GM13977 (cell line): ENCODE measurements around the gene TGFBR3.

Source experiments
- DNase-seq: peaks from one replicate; pipeline ENCODE4 v3.0.0; 2012; ENCODE audit warnings: low spot score
- CTCF ChIP-seq: IDR thresholded peaks from 2 replicates; pipeline ENCODE4 v1.5.1; 2012; ENCODE audit warnings: mild to moderate bottlenecking, control low read depth; ENCODE audit not compliant: insufficient read depth; ENCODE audit errors: extremely low read depth, missing control alignments
- in situ Hi-C: fragments of 300-500 bp; cut with MboI; formaldehyde crosslinking; loops from one replicate; pipeline ENCODE4 v1.12.0; 2022; ENCODE audit warnings: low sequenced_read_pairs, low pct_unique_long_range_greater_than_20kb, mixed read lengths, inconsistent platforms; ENCODE audit not compliant: unreplicated experiment

The TGFBR3 gene

GRCh38 chr1:91885213-91885715, 687 bp downstream of the TGFBR3 start:
- no peak for TF ChIP-seq CTCF
- in situ Hi-C loops: loop anchor here (25.0 kb wide), 1 partner anchor 373 kb away; the partner anchor contains the start of gene CDC7
- DNase-seq: peak; percentile 26

GRCh38 chr1:91884459-91885212, 1.3 kb downstream of the TGFBR3 start:
- in situ Hi-C loops: loop anchor here (25.0 kb wide), 1 partner anchor 372 kb away; the partner anchor contains the start of gene CDC7
- no peak for TF ChIP-seq CTCF
- peak; percentile 35 for DNase-seq

GRCh38 chr1:91883470-91883869, 2.5 kb downstream of the TGFBR3 start:
- peak; percentile 61 for TF ChIP-seq CTCF
- peak; percentile 66 for DNase-seq

GRCh38 chr1:91881280-91881679, 4.7 kb downstream of the TGFBR3 start:
- in situ Hi-C loops: loop anchor here (25.0 kb wide), 1 partner anchor 369 kb away; the partner anchor contains the start of gene CDC7
- no peak for TF ChIP-seq CTCF
- no peak for DNase-seq

More at GRCh38 chr1:91883470-91883869, 2.5 kb downstream of the TGFBR3 start:
- in situ Hi-C loops: loop anchor here (25.0 kb wide), 1 partner anchor 371 kb away; the partner anchor contains the start of gene CDC7

- in situ Hi-C loops: loop anchor here (25.0 kb wide), 1 partner anchor 367 kb away; the partner anchor contains the start of gene CDC7
- DNase-seq: no peak
- no peak for TF ChIP-seq CTCF
Observed at GRCh38 chr1:91879733-91880132, 6.2 kb downstream of the TGFBR3 start.

GRCh38 chr1:91877574-91878208, 8.3 kb downstream of the TGFBR3 start:
- no peak for DNase-seq
- TF ChIP-seq CTCF: no peak
- in situ Hi-C loops: loop anchor here (25.0 kb wide), 1 partner anchor 365 kb away; the partner anchor contains the start of gene CDC7
